ENCODE data around the gene APBB1. TPM values are rescaled to one million over a fixed set of nuclear protein-coding genes. Genes with fewer than 3 reads are reported as not detected.

Gene APBB1
- total RNA-seq, 1 experiment from 2014 or later = 19.4 TPM

GRCh38 chr11:6362185-6362872, 56.6 kb downstream of the APBB1 start:
- DNase-seq (ENCODE audit: low read depth) = no peak
- in situ Hi-C loops (cut with HindIII; ENCODE audit: low pct_unique_long_range_greater_than_20kb, low sequenced_read_pairs) = no loop called here

GRCh38 chr11:6360183-6360582, 58.7 kb downstream of the APBB1 start:
- in situ Hi-C loops (cut with HindIII; ENCODE audit: low pct_unique_long_range_greater_than_20kb, low sequenced_read_pairs) = no loop called here
- DNase-seq (ENCODE audit: low read depth) = no peak

- peak; percentile 74 for DNase-seq (ENCODE audit: low read depth)
- in situ Hi-C loops (cut with HindIII; ENCODE audit: low pct_unique_long_range_greater_than_20kb, low sequenced_read_pairs) = no loop called here
Observed at GRCh38 chr11:6357222-6357621, 61.7 kb downstream of the APBB1 start.

GRCh38 chr11:6356503-6357055, 62.3 kb downstream of the APBB1 start:
- in situ Hi-C loops (cut with HindIII; ENCODE audit: low pct_unique_long_range_greater_than_20kb, low sequenced_read_pairs) = no loop called here
- peak; percentile 35 for DNase-seq (ENCODE audit: low read depth)

GRCh38 chr11:6354651-6355485, 64.0 kb downstream of the APBB1 start:
- peak; percentile 23 for DNase-seq (ENCODE audit: low read depth)
- in situ Hi-C loops (cut with HindIII; ENCODE audit: low pct_unique_long_range_greater_than_20kb, low sequenced_read_pairs) = no loop called here

- peak; percentile 73 for DNase-seq (ENCODE audit: low read depth)
- in situ Hi-C loops (cut with HindIII; ENCODE audit: low pct_unique_long_range_greater_than_20kb, low sequenced_read_pairs) = no loop called here
Observed at GRCh38 chr11:6353367-6353987, 65.4 kb downstream of the APBB1 start.

GRCh38 chr11:6351782-6352382, 67.0 kb downstream of the APBB1 start:
- DNase-seq (ENCODE audit: low read depth) = no peak
- in situ Hi-C loops (cut with HindIII; ENCODE audit: low pct_unique_long_range_greater_than_20kb, low sequenced_read_pairs) = no loop called here

GRCh38 chr11:6350486-6350885, 68.4 kb downstream of the APBB1 start:
- no peak for DNase-seq (ENCODE audit: low read depth)
- in situ Hi-C loops (cut with HindIII; ENCODE audit: low pct_unique_long_range_greater_than_20kb, low sequenced_read_pairs) = no loop called here

GRCh38 chr11:6350043-6350442, 68.9 kb downstream of the APBB1 start:
- no peak for DNase-seq (ENCODE audit: low read depth)
- in situ Hi-C loops (cut with HindIII; ENCODE audit: low pct_unique_long_range_greater_than_20kb, low sequenced_read_pairs) = no loop called here

- in situ Hi-C loops (cut with HindIII; ENCODE audit: low pct_unique_long_range_greater_than_20kb, low sequenced_read_pairs) = no loop called here
Observed at GRCh38 chr11:6345366-6345765, 73.5 kb downstream of the APBB1 start.

More at GRCh38 chr11:6345366-6345765, 73.5 kb downstream of the APBB1 start:
- DNase-seq (ENCODE audit: low read depth) = no peak

Other genes with a start within 250 kb of the APBB1 start
- gene OR52B2, start 248.8 kb downstream of the APBB1 start, total RNA-seq (2014; rRNA removed; shearing (Covaris generic); ENCODE audit: low replicate concordance) = not detected in 2 replicates
- not detected in 2 replicates for gene OR52W1, start 219.9 kb downstream of the APBB1 start, total RNA-seq (2014; rRNA removed; shearing (Covaris generic); ENCODE audit: low replicate concordance)
- not detected in 2 replicates for gene C11orf42, start 213.5 kb downstream of the APBB1 start, total RNA-seq (2014; rRNA removed; shearing (Covaris generic); ENCODE audit: low replicate concordance)
- 10.9 and 14.0 TPM in 2 replicates for gene FHIP1B, start 184.5 kb downstream of the APBB1 start, total RNA-seq (2014; rRNA removed; shearing (Covaris generic); ENCODE audit: low replicate concordance)
- not detected in 2 replicates for gene CNGA4, start 180.0 kb downstream of the APBB1 start, total RNA-seq (2014; rRNA removed; shearing (Covaris generic); ENCODE audit: low replicate concordance)
- gene CCKBR, start 159.3 kb downstream of the APBB1 start, total RNA-seq (2014; rRNA removed; shearing (Covaris generic); ENCODE audit: low replicate concordance) = not detected in 2 replicates
- 278 and 342 TPM in 2 replicates for gene CAVIN3, start 98.6 kb downstream of the APBB1 start, total RNA-seq (2014; rRNA removed; shearing (Covaris generic); ENCODE audit: low replicate concordance)
- 13.0 and 14.9 TPM in 2 replicates for gene SMPD1, start 28.6 kb downstream of the APBB1 start, total RNA-seq (2014; rRNA removed; shearing (Covaris generic); ENCODE audit: low replicate concordance)
- 9.0 TPM in 1 of 2 replicates, not detected in the other for gene HPX, start 21.9 kb upstream of the APBB1 start, total RNA-seq (2014; rRNA removed; shearing (Covaris generic); ENCODE audit: low replicate concordance)
- gene TRIM3, start 54.8 kb upstream of the APBB1 start, total RNA-seq (2014; rRNA removed; shearing (Covaris generic); ENCODE audit: low replicate concordance) = 11.8 and 21.1 TPM in 2 replicates
- 30.5 and 48.2 TPM in 2 replicates for gene ARFIP2, start 62.2 kb upstream of the APBB1 start, total RNA-seq (2014; rRNA removed; shearing (Covaris generic); ENCODE audit: low replicate concordance)
- gene TIMM10B, start 62.4 kb upstream of the APBB1 start, total RNA-seq (2014; rRNA removed; shearing (Covaris generic); ENCODE audit: low replicate concordance) = 20.3 and 21.4 TPM in 2 replicates
- 3.1 and 6.7 TPM in 2 replicates for gene DNHD1, start 78.2 kb upstream of the APBB1 start, total RNA-seq (2014; rRNA removed; shearing (Covaris generic); ENCODE audit: low replicate concordance)
- gene RRP8, start 184.5 kb upstream of the APBB1 start, total RNA-seq (2014; rRNA removed; shearing (Covaris generic); ENCODE audit: low replicate concordance) = 17.5 and 31.2 TPM in 2 replicates
- 134 and 153 TPM in 2 replicates for gene ILK, start 184.7 kb upstream of the APBB1 start, total RNA-seq (2014; rRNA removed; shearing (Covaris generic); ENCODE audit: low replicate concordance)
- gene TAF10, start 193.1 kb upstream of the APBB1 start, total RNA-seq (2014; rRNA removed; shearing (Covaris generic); ENCODE audit: low replicate concordance) = 35.0 and 69.0 TPM in 2 replicates
- 17.4 and 30.0 TPM in 2 replicates for gene TPP1, start 200.3 kb upstream of the APBB1 start, total RNA-seq (2014; rRNA removed; shearing (Covaris generic); ENCODE audit: low replicate concordance)
- gene DCHS1, start 236.7 kb upstream of the APBB1 start, total RNA-seq (2014; rRNA removed; shearing (Covaris generic); ENCODE audit: low replicate concordance) = 0.03 TPM in 1 of 2 replicates, not detected in the other

Measured in Caki2 (cell line).